ENCODE measurements around the gene CDH23.
"Not testable (repeated sequence)": the region's sequence is repeated elsewhere in the genome, so short reads cannot be mapped to it uniquely, and the experiment has no call there.

Gene CDH23

GRCh38 chr10:71850021-71850742 is 453.5 kb downstream of the CDH23 start:
- DNase-seq = no peak

GRCh38 chr10:71850743-71851464 is 454.2 kb downstream of the CDH23 start, which contains the start of gene PSAP:
PSAP (minus strand) TSS chr10:71851251; CDS start chr10:71851221, 30 bp downstream.
- peak; percentile 73 for DNase-seq

GRCh38 chr10:71851465-71852095 is 454.9 kb downstream of the CDH23 start:
- DNase-seq = not testable (repeated sequence)

DNA sequence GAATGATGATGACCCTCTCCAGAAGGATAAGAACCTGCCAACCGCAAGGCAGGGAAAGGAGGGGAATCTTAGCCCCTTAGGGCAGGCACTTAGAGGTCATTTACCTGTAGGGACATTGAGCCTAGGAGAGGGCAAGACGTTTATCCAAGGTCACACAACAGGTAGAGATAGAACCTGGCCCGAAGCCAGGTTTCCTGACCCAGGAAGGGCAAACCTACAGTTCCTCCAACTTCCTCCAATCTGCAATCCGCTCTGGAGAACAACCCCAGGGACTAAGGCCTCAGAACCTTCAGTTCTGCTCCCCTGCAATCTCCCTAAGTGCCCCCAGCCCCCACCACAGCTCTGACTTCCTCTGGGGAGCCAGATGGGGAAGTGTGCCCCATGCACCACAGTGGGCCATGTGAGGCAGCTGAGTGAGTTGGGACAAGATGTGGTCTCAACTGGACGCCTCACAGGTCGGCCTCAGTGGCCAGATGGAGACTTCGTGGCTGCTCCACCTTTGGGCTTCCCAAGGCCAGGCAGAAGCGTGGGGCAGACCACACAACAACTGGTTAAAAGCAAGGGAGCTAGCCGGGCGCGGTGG is 455.7 kb downstream of the CDH23 start:
- DNase-seq = no peak

- no peak for DNase-seq
These were observed 457.3 kb downstream of the CDH23 start for GRCh38 chr10:71854031-71854430.

- DNase-seq = no peak
These were observed 459.9 kb downstream of the CDH23 start for GRCh38 chr10:71856619-71857018.

DNA sequence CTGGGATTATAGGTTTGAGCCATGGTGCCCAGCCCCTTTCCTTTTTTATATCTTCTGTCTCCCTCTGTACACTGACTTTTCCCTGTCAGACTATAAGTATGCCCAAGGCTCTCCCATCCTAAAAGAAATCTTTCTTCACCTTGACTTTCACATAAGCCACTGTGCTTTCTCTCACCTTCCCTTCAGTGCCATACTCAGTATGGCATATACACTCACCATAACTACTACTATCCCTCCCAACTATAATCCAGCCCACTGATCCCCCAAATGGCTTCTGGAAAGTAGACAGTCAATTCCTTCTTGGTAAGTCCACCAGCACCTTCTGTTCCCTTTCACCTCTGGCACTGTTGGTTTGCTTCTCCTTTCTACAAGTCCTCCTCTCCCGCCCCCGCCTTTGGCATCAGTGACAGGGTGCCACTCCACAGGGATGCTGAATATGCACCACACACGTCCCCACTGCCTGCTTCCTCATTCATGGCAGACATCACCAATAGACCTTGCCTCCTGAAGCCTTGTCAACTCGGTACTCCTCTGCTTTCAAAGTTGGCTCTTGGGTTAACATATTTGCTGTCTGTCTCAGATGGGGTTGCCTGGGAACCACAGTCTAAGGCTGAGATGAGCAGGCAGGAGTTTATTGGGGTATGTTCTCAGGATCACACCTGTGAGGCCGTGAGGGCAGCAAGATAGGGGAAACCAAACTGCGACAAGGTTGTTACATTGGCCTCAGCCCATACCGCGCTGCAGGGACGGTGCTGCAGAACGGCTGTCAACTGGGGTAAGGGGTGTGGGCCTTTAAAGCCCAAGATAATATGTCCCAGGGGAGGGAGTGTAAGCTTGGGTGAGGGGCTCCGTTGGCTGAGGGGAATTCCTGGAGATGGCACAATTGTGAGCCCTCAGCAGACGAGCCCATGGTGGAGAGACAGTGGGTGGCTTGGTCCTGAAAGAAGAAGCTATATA is 461.5 kb downstream of the CDH23 start:
- DNase-seq = no peak

GRCh38 chr10:71860243-71861029 is 463.7 kb downstream of the CDH23 start:
- DNase-seq = no peak

DNA sequence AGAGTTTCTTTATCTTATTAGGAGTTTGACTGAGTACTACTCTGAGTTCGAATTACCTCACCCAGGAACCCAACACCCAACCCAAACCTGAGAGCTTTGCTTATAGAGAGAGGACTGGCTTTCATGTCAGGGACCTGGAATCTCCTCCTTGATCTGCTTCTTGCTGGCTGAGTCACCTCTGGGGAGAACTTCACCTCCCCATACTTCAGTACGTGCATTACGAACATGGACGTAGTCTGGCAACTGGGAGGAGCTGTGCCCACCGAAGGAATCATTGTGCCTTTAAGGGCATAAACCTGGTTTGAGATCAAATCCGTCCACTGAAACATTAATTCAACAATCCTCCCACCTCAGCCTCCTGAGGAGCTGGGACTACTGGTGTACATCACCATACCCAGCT is 466.5 kb downstream of the CDH23 start:
- no peak for DNase-seq

- no peak for DNase-seq
These were observed 468.2 kb downstream of the CDH23 start for GRCh38 chr10:71864911-71865361.
